Activated CD4-positive, alpha-beta T cell treated with anti-CD3 and anti-CD28 coated beads for 36 hours (primary cell): ENCODE results near the gene ZNF865. TPM values are rescaled to one million over a fixed set of nuclear protein-coding genes. Genes with fewer than 3 reads are reported as not detected.

ENCODE experiments used
- ATAC-seq: fragments of 200-7000 bp; cut with Tn5 transposase; one replicate; pipeline ENCODE4 v1.10.0; 2021; ENCODE audit warnings: mild to moderate bottlenecking, moderate library complexity
- CTCF ChIA-PET: fragments of 350-600 bp; sonication (Branson Sonifier 250); formaldehyde crosslinking; loops from one replicate; lab custom pipeline; 2021; ENCODE audit warnings: antibody characterized with exemption; lab: Charles Lee
- POLR2A ChIA-PET: fragments of 350-600 bp; sonication (Branson Sonifier 250); formaldehyde crosslinking; loops from one replicate; lab custom pipeline; 2021; ENCODE audit warnings: antibody characterized with exemption, inconsistent platforms; lab: Charles Lee
- DNase-seq: peaks from one replicate; pipeline ENCODE4 v3.0.0-alpha.2; 2020
- H3K27ac Mint-ChIP-seq: one replicate; pipeline ENCODE4 v1.8.0; 2021; ENCODE audit warnings: mixed read lengths
- H3K27me3 Mint-ChIP-seq: one replicate; pipeline ENCODE4 v1.8.0; 2021; ENCODE audit warnings: mixed read lengths
- H3K36me3 Mint-ChIP-seq: one replicate; pipeline ENCODE4 v1.8.0; 2021; ENCODE audit warnings: low read depth, mixed read lengths
- H3K4me1 Mint-ChIP-seq: one replicate; pipeline ENCODE4 v1.8.0; 2021; ENCODE audit warnings: mixed read lengths
- H3K4me3 Mint-ChIP-seq: one replicate; pipeline ENCODE4 v1.8.0; 2021; ENCODE audit warnings: mild to moderate bottlenecking, moderate library complexity, mixed read lengths
- H3K9me3 Mint-ChIP-seq: one replicate; pipeline ENCODE4 v1.8.0; 2021; ENCODE audit warnings: low read depth, mixed read lengths
- intact Hi-C, 2 experiments: fragments of 100-400 bp; cut with DNase I in 1 of 2; cut with micrococcal nuclease in 1 of 2; formaldehyde crosslinking; loops; one replicate each; pipeline versions ENCODE4 v1.14.2 to v1.15.1; 2022 to 2024; cut with DNase I, micrococcal nuclease
- total RNA-seq, 2 experiments: library from RNA; stranded (reverse); gene quantifications; one replicate each; pipeline ENCODE4 v1.2.3, GENCODE V29; 2021

The ZNF865 gene
- total RNA-seq, 2 experiments from 2014 or later = 11.4 to 12.1 TPM

- Mint-ChIP-seq H3K4me1 (peaks cover 56% of the 10 kb centered on the region), H3K27ac (no peak overlapping the region), H3K36me3 (peaks cover 13% of the 10 kb centered on the region), H3K9me3 (no peaks in the 10 kb centered on the region), H3K27me3 (no peaks in the 10 kb centered on the region), H3K4me3 (peak overlapping the region; percentile 79)
- DNase-seq (no peak), ATAC-seq (no peak)
- intact Hi-C loops = no loop called here
- ChIA-PET POLR2A (interaction anchor here (1.2 kb wide), 1 partner anchor 16 kb away, joined by 4 read pairs; no protein-coding TSS in a partner anchor), CTCF (interaction anchor here (1.4 to 1.7 kb wide), 4 partner anchors 8 to 119 kb away, joined by 4 to 7 read pairs (median 6); no protein-coding TSS in a partner anchor)
Measured at GRCh38 chr19:55623561-55623960, 18.1 kb downstream of the ZNF865 start.

- Mint-ChIP-seq H3K36me3 (peaks cover 10% of the 10 kb centered on the region), H3K27ac (peak within 1 kb of the TSS; percentile 85), H3K4me1 (peaks cover 53% of the 10 kb centered on the region), H3K27me3 (no peaks in the 10 kb centered on the region), H3K9me3 (no peaks in the 10 kb centered on the region), H3K4me3 (peak within 1 kb of the TSS; percentile 79)
- DNase-seq (peak; percentile 97), ATAC-seq (peak; percentile 70)
- ChIA-PET POLR2A (interaction anchor here (0.6 to 1.4 kb wide), 9 partner anchors 9 to 365 kb away, joined by 3 to 8 read pairs (median 4); partner anchors contain the start of genes FIZ1 and U2AF2), CTCF (interaction anchor here (0.5 to 2.9 kb wide), 12 partner anchors 9 to 631 kb away, joined by 3 to 20 read pairs (median 6); partner anchors contain the start of gene ZNF865)
- intact Hi-C loops = loop anchor here (1.0 kb wide), 12 partner anchors 19 to 1161 kb away; partner anchors contain the start of genes FIZ1 (in 2 of the 2), DNAAF3 (in 1 of the 2), HSPBP1 (in 1 of the 2) and ISOC2 (in 1 of the 2)
Measured at GRCh38 chr19:55624109-55625003, 18.9 kb downstream of the ZNF865 start, which contains the start of gene ZNF784. ZNF784 (minus strand) TSS chr19:55624566; CDS start chr19:55624561, 5 bp downstream.

GRCh38 chr19:55625004-55625326 lies 19.5 kb downstream of the ZNF865 start:
- Mint-ChIP-seq H3K9me3 (no peaks in the 10 kb centered on the region), H3K4me1 (peaks cover 49% of the 10 kb centered on the region), H3K27ac (peak overlapping the region; percentile 85), H3K27me3 (no peaks in the 10 kb centered on the region), H3K4me3 (peak overlapping the region; percentile 79), H3K36me3 (peaks cover 7% of the 10 kb centered on the region)
- ChIA-PET POLR2A (interaction anchor here (0.6 to 1.4 kb wide), 10 partner anchors 8 to 366 kb away, joined by 3 to 8 read pairs (median 4); partner anchors contain the start of genes FIZ1 and U2AF2), CTCF (interaction anchor here (0.7 to 2.9 kb wide), 11 partner anchors 9 to 371 kb away, joined by 3 to 20 read pairs (median 6); partner anchors contain the start of gene ZNF865)
- ATAC-seq (no peak), DNase-seq (no peak)
- intact Hi-C loops = no loop called here

GRCh38 chr19:55626350-55626749 lies 20.9 kb downstream of the ZNF865 start:
- Mint-ChIP-seq H3K27ac (no peak overlapping the region), H3K4me3 (peak overlapping the region; percentile 6), H3K9me3 (no peaks in the 10 kb centered on the region), H3K4me1 (peaks cover 35% of the 10 kb centered on the region), H3K27me3 (no peaks in the 10 kb centered on the region), H3K36me3 (peaks cover 1% of the 10 kb centered on the region)
- ChIA-PET CTCF (interaction anchor here (0.5 to 2.9 kb wide), 13 partner anchors 10 to 484 kb away, joined by 3 to 20 read pairs (median 3); partner anchors contain the start of gene ZNF865), POLR2A (interaction anchor here (0.7 to 1.0 kb wide), 3 partner anchors 11 to 1737 kb away, joined by 3 read pairs; no protein-coding TSS in a partner anchor)
- intact Hi-C loops = loop anchor here in 1 of 2 experiments (1.0 kb wide), 1 partner anchor 110 kb away; no protein-coding TSS in a partner anchor
- DNase-seq (peak; percentile 70), ATAC-seq (peak; percentile 56)

- ATAC-seq (peak; percentile 43), DNase-seq (peak; percentile 93)
- CTCF ChIA-PET = interaction anchor here (0.6 to 4.0 kb wide), 32 partner anchors 8 to 642 kb away, joined by 3 to 33 read pairs (median 8); partner anchors contain the start of genes ISOC2, U2AF2, UBE2S and ZNF581
- intact Hi-C loops = loop anchor here (1.0 to 5.0 kb wide), 3 partner anchors 21 to 435 kb away; no protein-coding TSS in a partner anchor
- POLR2A ChIA-PET = interaction anchor here (1.0 to 1.4 kb wide), 3 partner anchors 8 to 24 kb away, joined by 3 to 5 read pairs (median 4); partner anchors contain the start of gene ZNF784
- Mint-ChIP-seq H3K9me3 (no peaks in the 10 kb centered on the region), H3K36me3 (peaks cover 15% of the 10 kb centered on the region), H3K27ac (peak overlapping the region; percentile 37), H3K27me3 (no peaks in the 10 kb centered on the region), H3K4me1 (peaks cover 37% of the 10 kb centered on the region), H3K4me3 (peak overlapping the region; percentile 30)
Measured at GRCh38 chr19:55632463-55632834, 27.0 kb downstream of the ZNF865 start.

GRCh38 chr19:55633861-55634260 lies 28.4 kb downstream of the ZNF865 start:
- no peaks in the 10 kb centered on the region for H3K9me3 Mint-ChIP-seq
- peaks cover 24% of the 10 kb centered on the region for H3K36me3 Mint-ChIP-seq
- no peak for ATAC-seq
- no peak overlapping the region for H3K27ac Mint-ChIP-seq
- no peaks in the 10 kb centered on the region for H3K27me3 Mint-ChIP-seq
- intact Hi-C loops = loop anchor here (1.0 to 5.0 kb wide), 5 partner anchors 9 to 433 kb away; partner anchors contain the start of genes FIZ1 (in 1 of the 2), ZNF579 (in 1 of the 2) and ZNF581 (in 1 of the 2)
- POLR2A ChIA-PET = interaction anchor here (1.3 kb wide), 1 partner anchor 8 kb away, joined by 3 read pairs; no protein-coding TSS in a partner anchor
- peaks cover 47% of the 10 kb centered on the region for H3K4me1 Mint-ChIP-seq
- no peak for DNase-seq
- CTCF ChIA-PET = interaction anchor here (1.0 to 4.0 kb wide), 14 partner anchors 9 to 176 kb away, joined by 3 to 33 read pairs (median 11); partner anchors contain the start of genes ISOC2, U2AF2, ZNF581 and ZNF628
- peak overlapping the region; percentile 95 for H3K4me3 Mint-ChIP-seq

GRCh38 chr19:55635334-55635717 lies 29.9 kb downstream of the ZNF865 start:
- DNase-seq (peak; percentile 46), ATAC-seq (peak; percentile 19)
- intact Hi-C loops = loop anchor here (1.0 to 2.0 kb wide), 3 partner anchors 8 to 55 kb away; partner anchors contain the start of genes FIZ1 (in 1 of the 2), ZNF579 (in 1 of the 2) and ZNF581 (in 1 of the 2)
- no peaks in the 10 kb centered on the region for H3K27me3 Mint-ChIP-seq
- peaks cover 31% of the 10 kb centered on the region for H3K36me3 Mint-ChIP-seq
- CTCF ChIA-PET = interaction anchor here (0.6 to 3.1 kb wide), 2 partner anchors 48 to 150 kb away, joined by 3 to 11 read pairs; no protein-coding TSS in a partner anchor
- POLR2A ChIA-PET = no interaction called here
- H3K27ac Mint-ChIP-seq = peak overlapping the region; percentile 100
- H3K9me3 Mint-ChIP-seq = no peaks in the 10 kb centered on the region
- peaks cover 60% of the 10 kb centered on the region for H3K4me1 Mint-ChIP-seq
- H3K4me3 Mint-ChIP-seq = peak overlapping the region; percentile 95

- Mint-ChIP-seq H3K4me1 (peaks cover 63% of the 10 kb centered on the region), H3K27ac (peak overlapping the region; percentile 100), H3K27me3 (no peaks in the 10 kb centered on the region), H3K9me3 (no peaks in the 10 kb centered on the region), H3K36me3 (peaks cover 34% of the 10 kb centered on the region), H3K4me3 (peak overlapping the region; percentile 95)
- DNase-seq (no peak), ATAC-seq (no peak)
- CTCF ChIA-PET = interaction anchor here (0.6 to 3.4 kb wide), 9 partner anchors 9 to 150 kb away, joined by 3 to 24 read pairs (median 5); partner anchors contain the start of genes CCDC106, U2AF2 and ZNF784
- intact Hi-C loops = loop anchor here (1.0 to 2.0 kb wide), 3 partner anchors 7 to 55 kb away; partner anchors contain the start of genes FIZ1 (in 1 of the 2), ZNF579 (in 1 of the 2) and ZNF581 (in 1 of the 2)
- POLR2A ChIA-PET = interaction anchor here (0.6 kb wide), 1 partner anchor 87 kb away, joined by 3 read pairs; no protein-coding TSS in a partner anchor
Measured at GRCh38 chr19:55635856-55636440, 30.5 kb downstream of the ZNF865 start.

- ATAC-seq (no peak), DNase-seq (no peak)
- no peaks in the 10 kb centered on the region for H3K27me3 Mint-ChIP-seq
- intact Hi-C loops = no loop called here
- CTCF ChIA-PET = interaction anchor here (0.9 to 3.4 kb wide), 8 partner anchors 9 to 119 kb away, joined by 3 to 24 read pairs (median 5); partner anchors contain the start of genes CCDC106, U2AF2 and ZNF784
- peak overlapping the region; percentile 95 for H3K4me3 Mint-ChIP-seq
- H3K4me1 Mint-ChIP-seq = peaks cover 60% of the 10 kb centered on the region
- POLR2A ChIA-PET = interaction anchor here (0.8 to 1.7 kb wide), 2 partner anchors 10 to 18 kb away, joined by 3 to 6 read pairs; no protein-coding TSS in a partner anchor
- H3K27ac Mint-ChIP-seq = peak overlapping the region; percentile 100
- H3K36me3 Mint-ChIP-seq = peaks cover 34% of the 10 kb centered on the region
- no peaks in the 10 kb centered on the region for H3K9me3 Mint-ChIP-seq
Measured at GRCh38 chr19:55636723-55637122, 31.3 kb downstream of the ZNF865 start.
